Hepatocyte (in vitro differentiated cells): ENCODE data around the gene ILF3.

Source experiments
- EZH2 ChIP-seq: fragments of 200-600 bp; sonication (generic); IDR thresholded peaks from 2 replicates; pipeline ENCODE4 v1.6.1; 2016; ENCODE audit warnings: antibody characterized with exemption, mild to moderate bottlenecking, borderline replicate concordance
- EZH2phosphoT487 ChIP-seq: fragments of 200-600 bp; sonication (generic); IDR thresholded peaks from one replicate; pipeline ENCODE4 v1.6.1; 2018; ENCODE audit warnings: antibody characterized with exemption, mild to moderate bottlenecking, low read depth, moderate library complexity; ENCODE audit not compliant: unreplicated experiment, severe bottlenecking
- TF ChIP-seq, protein P1 (sequence below): fragments of 200-600 bp; sonication (generic); IDR thresholded peaks from 2 replicates; pipeline ENCODE4 v1.5.1; 2016; ENCODE audit warnings: antibody characterized with exemption, mild to moderate bottlenecking; ENCODE audit not compliant: poor library complexity

DNA sequence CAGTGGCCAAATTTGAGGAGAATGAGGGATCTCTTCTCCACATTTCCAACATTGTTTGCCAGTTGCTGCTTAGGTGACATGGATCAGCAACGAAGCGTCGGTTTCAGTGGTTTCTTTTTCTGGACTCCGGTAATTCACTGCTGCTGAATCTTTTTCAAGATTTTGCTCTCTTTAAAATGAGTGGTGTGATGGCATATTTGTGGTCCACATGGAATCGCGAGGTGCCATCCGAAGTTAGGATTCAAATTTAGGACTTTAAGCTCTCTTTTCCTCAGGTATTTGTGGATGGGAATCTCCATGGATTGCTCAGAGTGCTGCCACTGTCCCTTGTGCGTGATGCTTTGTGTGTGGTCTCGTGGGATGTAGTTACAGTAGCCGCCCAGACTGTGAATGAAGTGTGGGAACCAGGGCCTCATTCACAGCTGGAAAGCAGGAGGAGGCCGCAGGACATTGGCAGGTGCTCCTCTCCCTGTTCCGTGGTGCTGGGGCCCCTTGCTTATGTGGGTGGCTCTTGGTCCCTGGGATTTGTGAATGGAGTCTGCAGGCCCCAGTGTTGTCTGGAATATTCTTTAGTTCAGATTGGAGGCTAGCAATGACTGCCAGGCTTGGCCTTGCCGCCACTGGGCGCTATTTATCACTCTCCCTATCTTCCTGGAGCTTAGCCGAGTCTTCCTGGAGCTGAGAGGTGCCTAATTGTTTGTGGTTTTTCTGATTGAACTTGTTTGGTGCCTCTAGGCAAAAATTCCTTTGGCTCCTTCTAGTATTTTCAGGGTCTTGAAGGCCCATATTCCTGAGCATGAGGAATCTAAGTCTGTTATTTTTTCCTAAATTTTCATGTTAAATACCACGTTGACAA is 1.5 kb downstream of the ILF3 start:
- TF ChIP-seq, protein P1, sequence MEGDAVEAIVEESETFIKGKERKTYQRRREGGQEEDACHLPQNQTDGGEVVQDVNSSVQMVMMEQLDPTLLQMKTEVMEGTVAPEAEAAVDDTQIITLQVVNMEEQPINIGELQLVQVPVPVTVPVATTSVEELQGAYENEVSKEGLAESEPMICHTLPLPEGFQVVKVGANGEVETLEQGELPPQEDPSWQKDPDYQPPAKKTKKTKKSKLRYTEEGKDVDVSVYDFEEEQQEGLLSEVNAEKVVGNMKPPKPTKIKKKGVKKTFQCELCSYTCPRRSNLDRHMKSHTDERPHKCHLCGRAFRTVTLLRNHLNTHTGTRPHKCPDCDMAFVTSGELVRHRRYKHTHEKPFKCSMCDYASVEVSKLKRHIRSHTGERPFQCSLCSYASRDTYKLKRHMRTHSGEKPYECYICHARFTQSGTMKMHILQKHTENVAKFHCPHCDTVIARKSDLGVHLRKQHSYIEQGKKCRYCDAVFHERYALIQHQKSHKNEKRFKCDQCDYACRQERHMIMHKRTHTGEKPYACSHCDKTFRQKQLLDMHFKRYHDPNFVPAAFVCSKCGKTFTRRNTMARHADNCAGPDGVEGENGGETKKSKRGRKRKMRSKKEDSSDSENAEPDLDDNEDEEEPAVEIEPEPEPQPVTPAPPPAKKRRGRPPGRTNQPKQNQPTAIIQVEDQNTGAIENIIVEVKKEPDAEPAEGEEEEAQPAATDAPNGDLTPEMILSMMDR = no peak
- TF ChIP-seq EZH2phosphoT487 (no peak), EZH2 (no peak)
